AG09309 (cell line): ENCODE results near the gene VPS50.

Experiments
- DNase-seq: peaks from one replicate; pipeline ENCODE4 v3.0.0-alpha.2; 2010; ENCODE audit warnings: low read depth
- H3K4me3 ChIP-seq: 2 replicates; pipeline ENCODE4 v1.5.1; 2011; ENCODE audit warnings: mild to moderate bottlenecking, low read depth, low read length, moderate library complexity; ENCODE audit not compliant: control insufficient read depth
- CTCF ChIP-seq: IDR thresholded peaks from 2 replicates; pipeline ENCODE4 v1.5.1; 2011; ENCODE audit warnings: mild to moderate bottlenecking, low read depth, low read length, inconsistent platforms; ENCODE audit not compliant: insufficient read depth, control insufficient read depth; ENCODE audit errors: missing control alignments

VPS50 gene

GRCh38 chr7:93238131-93238530 is 6.0 kb downstream of the VPS50 start:
- H3K4me3 ChIP-seq = no peak overlapping the region
- TF ChIP-seq CTCF = no peak
- DNase-seq = no peak

- no peak for TF ChIP-seq CTCF
- no peak overlapping the region for H3K4me3 ChIP-seq
- DNase-seq = no peak
These were observed 6.6 kb downstream of the VPS50 start for GRCh38 chr7:93238748-93239147.

DNA sequence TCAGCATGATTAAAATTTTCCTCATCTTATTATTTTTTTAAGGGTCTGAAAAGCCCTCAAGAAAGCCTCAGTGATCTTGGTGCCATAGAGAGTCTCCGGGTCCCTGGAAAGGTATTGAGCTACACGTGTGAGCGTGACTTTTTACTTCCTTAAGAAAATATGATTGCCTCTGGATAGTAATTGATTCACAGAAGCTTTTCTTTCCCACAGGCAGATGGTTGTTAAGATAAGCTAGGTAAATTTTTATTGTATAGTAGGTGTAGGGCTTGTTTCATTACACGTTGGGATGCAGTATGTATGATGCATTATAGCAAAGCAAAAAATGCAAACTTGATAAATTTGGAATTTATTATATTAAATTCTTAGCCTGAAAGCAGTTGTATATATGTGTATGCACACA is 7.7 kb downstream of the VPS50 start:
- no peak for TF ChIP-seq CTCF
- no peak for DNase-seq
- H3K4me3 ChIP-seq = no peak overlapping the region

- no peak for DNase-seq
- H3K4me3 ChIP-seq = no peak overlapping the region
- no peak for TF ChIP-seq CTCF
These were observed 9.9 kb downstream of the VPS50 start for GRCh38 chr7:93242106-93242505.

DNA sequence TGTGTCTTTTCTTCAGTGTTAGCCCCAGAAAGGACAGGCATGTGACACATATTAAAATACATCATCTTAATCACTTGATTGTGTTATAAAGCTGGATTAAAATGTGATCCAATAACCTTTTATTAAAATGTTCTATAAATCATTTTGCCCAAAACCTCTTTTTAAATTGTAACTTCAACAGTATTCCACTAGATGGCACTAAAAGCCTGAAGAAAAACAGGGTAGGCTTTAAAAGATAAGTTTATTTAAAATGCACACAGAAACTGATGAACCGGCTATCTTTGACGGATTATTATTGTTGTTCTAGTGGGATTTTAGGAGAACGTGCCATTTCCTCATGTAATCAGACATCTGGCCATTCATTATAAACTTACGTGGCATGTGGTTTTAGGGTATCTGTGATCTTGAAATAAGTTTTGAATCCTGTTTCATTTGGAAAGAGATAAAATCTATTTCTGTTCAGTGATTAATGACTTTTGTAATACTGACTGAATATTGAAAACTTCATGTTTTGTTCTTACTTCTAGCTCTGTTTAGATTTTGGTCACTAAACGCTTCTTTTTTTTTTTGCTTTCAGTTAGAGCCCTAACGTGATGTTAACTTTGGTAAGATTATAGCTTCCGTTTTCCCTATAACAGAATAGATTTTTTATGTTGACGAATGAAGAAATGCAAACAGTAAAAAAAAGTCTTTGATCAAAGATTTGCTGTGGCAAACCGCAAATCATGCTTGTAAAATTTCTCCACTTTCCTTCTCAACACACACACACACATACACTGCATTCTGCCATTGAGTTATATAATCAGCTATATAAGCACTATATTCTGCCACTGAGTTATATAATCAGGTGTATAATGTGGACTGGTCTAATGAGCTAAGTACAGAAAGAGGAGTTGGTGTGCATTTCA is 13.6 kb downstream of the VPS50 start:
- H3K4me3 ChIP-seq = no peak overlapping the region
- TF ChIP-seq CTCF = peak; percentile 32
- peak; percentile 10 for DNase-seq

DNA sequence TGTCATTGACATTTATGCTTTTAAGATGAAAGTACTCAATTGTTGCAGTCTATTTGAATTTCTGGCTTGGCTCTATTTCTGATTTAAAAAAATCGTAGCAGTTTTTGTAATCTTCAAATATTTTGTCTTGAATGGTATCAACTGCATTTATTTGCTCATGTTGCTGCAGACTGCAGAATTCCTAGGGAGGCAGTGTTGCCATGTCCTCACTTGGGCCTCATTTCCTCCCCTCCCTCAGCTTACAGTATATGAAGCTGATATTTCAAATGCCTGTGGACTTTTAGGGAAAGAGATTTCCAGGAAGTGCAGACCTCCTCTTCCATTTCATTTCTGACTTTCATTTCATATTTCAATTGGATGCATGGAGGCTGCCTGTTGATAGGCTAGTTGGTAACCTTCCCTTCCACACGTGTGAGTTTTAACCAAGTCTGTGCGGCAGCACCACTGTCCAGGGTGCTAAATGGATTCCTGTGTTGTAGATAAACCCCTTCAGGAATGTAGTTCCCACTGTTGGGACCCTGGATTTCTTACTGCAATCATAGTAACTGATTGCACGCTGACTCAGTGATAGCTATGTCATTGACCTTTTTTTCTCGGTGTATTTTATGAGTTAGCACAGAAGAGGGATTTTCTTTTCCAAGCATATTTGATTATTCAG is 17.5 kb downstream of the VPS50 start:
- no peak for DNase-seq
- no peak for TF ChIP-seq CTCF
- H3K4me3 ChIP-seq = no peak overlapping the region
